Heart left ventricle (tissue), 13 donors: Measurements from ENCODE around the gene PDE9A.

ENCODE experiments used
- CTCF ChIP-seq, 12 donors: fragments of 200-600 bp; sonication (generic) in 4 of 12; IDR thresholded peaks; one replicate each; pipeline versions ENCODE4 v1.5.0 to v1.8.0; 2018 to 2022; ENCODE audit warnings: antibody characterized with exemption in 12 of 12, mild to moderate bottlenecking in 5 of 12
- POLR2A ChIP-seq, 2 donors: fragments of 450-650 bp; IDR thresholded peaks; one replicate each; pipeline ENCODE4 v1.6.1; 2017; ENCODE audit warnings: antibody characterized with exemption in 2 of 2, mild to moderate bottlenecking in 2 of 2, moderate library complexity in 2 of 2
- donor health status: ischemic (EF 13 %, LVEDD 7.1; RV severe dilation, severe dysfunction).
- donor health status: DM: no; HTN: yes; CAD: no.
- donor health status: DM: no; HTN: no; CAD: no.
- donor health status: ischemic (EF 25% LVEDD 6.9; RV normal size, moderate dysfunction).
- donor health status: ischemic (EF 25% LVEDD 5.7; RV mildly dilated, moderate dysfunction).
- donor health status: ischemic (EF 35%, LVEDD 5.7; RV mildly dilated, moderate dysfunction).
- donor health status: nonischemic (EF 11% LVEDD 7.7; RV severe dilation, severe dysfunction).
- donor health status: DM: yes; HTN: yes; CAD: no.
- donor health status: PGD.
- donor health status: ischemic (EF 29% LVEDD 5.4; RV normal size, mild dysfunction).
- donor health status: nonischemic (EF 23%, LVEDD 6.1; RV moderate dilation, normal function).

- no peak for TF ChIP-seq CTCF (IDR thresholded peaks at IDR 0.05)
- TF ChIP-seq POLR2A (IDR thresholded peaks at IDR 0.05), result no peak
These were observed 93.9 kb downstream of the PDE9A start for GRCh38 chr21:42747276-42747701.
